LNCAP (cell line): Measurements from ENCODE around the gene ZNF3.

ENCODE experiments used
- CTCF ChIP-seq: fragments of 450-650 bp; IDR thresholded peaks from 2 replicates; pipeline ENCODE4 v1.5.1; 2017; ENCODE audit warnings: mild to moderate bottlenecking

ZNF3 gene

GRCh38 chr7:100118388-100119071 is 37.0 kb upstream of the ZNF3 start:
- no peak for TF ChIP-seq CTCF

- no peak for TF ChIP-seq CTCF
These were observed 33.5 kb upstream of the ZNF3 start for GRCh38 chr7:100115026-100115425.

GRCh38 chr7:100111914-100112313 is 30.4 kb upstream of the ZNF3 start:
- no peak for TF ChIP-seq CTCF

GRCh38 chr7:100111156-100111555 is 29.6 kb upstream of the ZNF3 start:
- no peak for TF ChIP-seq CTCF

GRCh38 chr7:100109521-100110163 is 28.1 kb upstream of the ZNF3 start:
- no peak for TF ChIP-seq CTCF

- no peak for TF ChIP-seq CTCF
These were observed 26.4 kb upstream of the ZNF3 start for GRCh38 chr7:100107890-100108289.

GRCh38 chr7:100107125-100107737 is 25.7 kb upstream of the ZNF3 start:
- TF ChIP-seq CTCF, result no peak
